H9 (cell line): Measurements from ENCODE around the gene BRF1. TPM values are rescaled to one million over a fixed set of nuclear protein-coding genes. Genes with fewer than 3 reads are reported as not detected.

ENCODE experiments used
- DNase-seq: peaks from one replicate; pipeline ENCODE4 v3.0.0-alpha.2; 2017
- H2AFZ ChIP-seq: one replicate; pipeline ENCODE4 v1.6.1; 2013; ENCODE audit warnings: mild to moderate bottlenecking, low read length, control low read depth, moderate library complexity
- H2AK5ac ChIP-seq: 2 replicates; pipeline ENCODE4 v1.6.1; 2013; ENCODE audit warnings: low read length, control low read depth, mixed read lengths; ENCODE audit not compliant: insufficient read length
- H2BK120ac ChIP-seq: one replicate; pipeline ENCODE4 v1.6.1; 2013; ENCODE audit warnings: low read depth, mild to moderate bottlenecking, low read length, control low read depth, inconsistent platforms; ENCODE audit not compliant: poor library complexity, severe bottlenecking
- H2BK12ac ChIP-seq: 2 replicates; pipeline ENCODE4 v1.6.1; 2013; ENCODE audit warnings: low read length, control low read depth, mixed read lengths, low read depth; ENCODE audit not compliant: insufficient read length
- H2BK15ac ChIP-seq: 2 replicates; pipeline ENCODE4 v1.6.1; 2013; ENCODE audit warnings: low read depth, low read length, control low read depth
- H2BK20ac ChIP-seq: one replicate; pipeline ENCODE4 v1.6.1; 2013; ENCODE audit warnings: low read depth, mild to moderate bottlenecking, low read length, control low read depth, inconsistent platforms; ENCODE audit not compliant: poor library complexity, severe bottlenecking
- H2BK5ac ChIP-seq: 2 replicates; pipeline ENCODE4 v1.6.1; 2013; ENCODE audit warnings: low read length, control low read depth, mixed read lengths; ENCODE audit not compliant: insufficient read length
- H3K14ac ChIP-seq: 2 replicates; pipeline ENCODE4 v1.6.1; 2013; ENCODE audit warnings: low read length, control low read depth; ENCODE audit not compliant: insufficient read depth
- H3K18ac ChIP-seq: 2 replicates; pipeline ENCODE4 v1.6.1; 2013; ENCODE audit warnings: low read depth, mild to moderate bottlenecking, mixed read lengths, low read length, control low read depth; ENCODE audit not compliant: insufficient read length
- H3K23ac ChIP-seq: 2 replicates; pipeline ENCODE4 v1.6.1; 2013; ENCODE audit warnings: low read length, control low read depth, mixed read lengths, low read depth; ENCODE audit not compliant: insufficient read length
- H3K23me2 ChIP-seq: 2 replicates; pipeline ENCODE4 v1.6.1; 2013; ENCODE audit warnings: low read depth, mild to moderate bottlenecking, mixed read lengths, low read length, control low read depth; ENCODE audit not compliant: insufficient read length, poor library complexity, severe bottlenecking
- H3K27ac ChIP-seq: 2 replicates; pipeline ENCODE4 v1.5.1; 2013; ENCODE audit warnings: low read length, control low read depth, mixed read lengths, low read depth; ENCODE audit not compliant: insufficient read length
- H3K27me3 ChIP-seq: 2 replicates; pipeline ENCODE4 v1.6.1; 2013; ENCODE audit warnings: low read length, control low read depth, inconsistent platforms; ENCODE audit not compliant: insufficient read depth
- H3K4ac ChIP-seq: 2 replicates; pipeline ENCODE4 v1.6.1; 2013; ENCODE audit warnings: low read depth, mild to moderate bottlenecking, control low read depth, inconsistent platforms, low read length, moderate library complexity
- H3K4me1 ChIP-seq: 2 replicates; pipeline ENCODE4 v1.6.1; 2013; ENCODE audit warnings: low read length, control low read depth, inconsistent platforms; ENCODE audit not compliant: insufficient read depth
- H3K4me2 ChIP-seq: 2 replicates; pipeline ENCODE4 v1.6.1; 2013; ENCODE audit warnings: low read length, control low read depth, mixed read lengths; ENCODE audit not compliant: insufficient read length, insufficient read depth
- H3K56ac ChIP-seq: 2 replicates; pipeline ENCODE4 v1.6.1; 2013; ENCODE audit warnings: low read depth, mild to moderate bottlenecking, mixed read lengths, low read length, control low read depth; ENCODE audit not compliant: insufficient read length
- H3K79me1 ChIP-seq: 2 replicates; pipeline ENCODE4 v1.6.1; 2013; ENCODE audit warnings: low read depth, mild to moderate bottlenecking, moderate library complexity, low read length, control low read depth, inconsistent platforms; ENCODE audit not compliant: insufficient read depth, poor library complexity, severe bottlenecking
- H3K79me2 ChIP-seq: 2 replicates; pipeline ENCODE4 v1.6.1; 2013; ENCODE audit warnings: low read length, control low read depth, inconsistent platforms; ENCODE audit not compliant: insufficient read depth
- H3K9ac ChIP-seq: 2 replicates; pipeline ENCODE4 v1.6.1; 2013; ENCODE audit warnings: low read length, control low read depth, mixed read lengths; ENCODE audit not compliant: insufficient read length; ENCODE audit errors: extremely low read depth
- H3K9me3 ChIP-seq: one replicate; pipeline ENCODE4 v1.6.1; 2013; ENCODE audit warnings: low read depth, low read length, inconsistent platforms; ENCODE audit not compliant: control insufficient read depth
- H3T11ph ChIP-seq: one replicate; pipeline ENCODE4 v1.6.1; 2013; ENCODE audit warnings: mild to moderate bottlenecking, low read length, control low read depth, inconsistent platforms
- H4K20me1 ChIP-seq: one replicate; pipeline ENCODE4 v1.6.1; 2013; ENCODE audit not compliant: control insufficient read depth, insufficient read length, insufficient read depth
- H4K5ac ChIP-seq: 2 replicates; pipeline ENCODE4 v1.6.1; 2013; ENCODE audit warnings: low read depth, mild to moderate bottlenecking, mixed read lengths, low read length, control low read depth; ENCODE audit not compliant: insufficient read length
- H4K8ac ChIP-seq: replicated peaks from 2 replicates; pipeline ENCODE4 v1.6.1; 2013; ENCODE audit warnings: low read length, control low read depth, mixed read lengths, low read depth; ENCODE audit not compliant: insufficient read length
- H4K91ac ChIP-seq: 2 replicates; pipeline ENCODE4 v1.6.1; 2013; ENCODE audit warnings: low read depth, mild to moderate bottlenecking, moderate library complexity, mixed read lengths, low read length, control low read depth; ENCODE audit not compliant: insufficient read length
- H3K27ac Mint-ChIP-seq, 3 experiments: 2 replicates in 2 of 3; 3 replicates in 1 of 3; pipeline ENCODE4 v1.8.0; 2020 to 2021; ENCODE audit warnings: mixed read lengths in 3 of 3, mild to moderate bottlenecking in 1 of 3, moderate library complexity in 1 of 3
- H3K27me3 Mint-ChIP-seq: 2 replicates; pipeline ENCODE4 v1.8.0; 2021; ENCODE audit warnings: low read depth, mild to moderate bottlenecking, moderate library complexity, mixed read lengths
- H3K36me3 Mint-ChIP-seq, 3 experiments: 2 replicates in 2 of 3; 3 replicates in 1 of 3; pipeline ENCODE4 v1.8.0; 2020 to 2021; ENCODE audit warnings: low read depth in 3 of 3, mixed read lengths in 3 of 3; ENCODE audit not compliant: insufficient read depth in 1 of 3
- H3K4me1 Mint-ChIP-seq, 2 experiments: 2 replicates each; pipeline ENCODE4 v1.8.0; 2020; ENCODE audit warnings: mixed read lengths in 2 of 2
- H3K4me3 Mint-ChIP-seq, 2 experiments: 2 replicates in 1 of 2; 3 replicates in 1 of 2; pipeline ENCODE4 v1.8.0; 2020 to 2021; ENCODE audit warnings: mild to moderate bottlenecking in 2 of 2, mixed read lengths in 2 of 2, moderate library complexity in 1 of 2
- H3K9me3 Mint-ChIP-seq, 2 experiments: 2 replicates in 1 of 2; 3 replicates in 1 of 2; pipeline ENCODE4 v1.8.0; 2020; ENCODE audit warnings: mild to moderate bottlenecking in 2 of 2, mixed read lengths in 2 of 2, moderate library complexity in 1 of 2
- CTCF ChIP-seq: fragments of 200-600 bp; sonication (generic); conservative IDR thresholded peaks from 3 replicates; pipeline ENCODE4 v1.8.0; 2021; ENCODE audit warnings: antibody characterized with exemption, mild to moderate bottlenecking
- WGBS: extraction: QIAGEN DNeasy Blood & Tissue Kit; methylation state at CpG from one replicate; pipeline ENCODE4 v1.1.7; 2013; ENCODE audit warnings: missing lambda C conversion rate, low lambda C conversion rate, mixed read lengths; ENCODE audit not compliant: insufficient read length; ENCODE audit errors: extremely low coverage; 5-methylcytosine and 5-hydroxymethylcytosine counted together
- total RNA-seq: library from RNA; stranded (reverse); gene quantifications from 2 replicates; pipeline ENCODE4 v1.2.1, GENCODE V29; 2021

Gene BRF1
- total RNA-seq, 1 experiment from 2014 or later, result 28.3 TPM

- H3K4me3 Mint-ChIP-seq, result peak overlapping the region; percentile 36 to 58; a peak in 3 of 5 replicates
- H2BK15ac ChIP-seq, result no peak overlapping the region
- no peak; the same call in 2 of the 3 replicates for TF ChIP-seq CTCF
- H2BK12ac ChIP-seq, result no peak overlapping the region
- DNase-seq, result no peak
- H4K5ac ChIP-seq, result no peak overlapping the region
- peaks cover 17 to 18% of the 10 kb centered on the region in 2 experiments for H3K4me1 Mint-ChIP-seq
- H2AK5ac ChIP-seq, result no peak overlapping the region
- H3K9ac ChIP-seq, result no peak overlapping the region
- no peak overlapping the region for H3K14ac ChIP-seq
- no peaks in the 10 kb centered on the region for H4K20me1 ChIP-seq
- WGBS, result no CpG with 5 or more reads among the region's 25 CpGs
- H3K36me3 Mint-ChIP-seq, result no peaks in the 10 kb centered on the region
- H3K79me2 ChIP-seq, result no peaks in the 10 kb centered on the region
- H2BK20ac ChIP-seq, result no peak overlapping the region
- peaks cover 45% of the 10 kb centered on the region for H3K27me3 Mint-ChIP-seq
- no peak overlapping the region for H2AFZ ChIP-seq
- H2BK120ac ChIP-seq, result no peak overlapping the region
- H3K4me2 ChIP-seq, result peak overlapping the region; percentile 35
- no peak overlapping the region for H3K27ac Mint-ChIP-seq
- H3K18ac ChIP-seq, result no peak overlapping the region
- H3K4ac ChIP-seq, result no peak overlapping the region
- H3K79me1 ChIP-seq, result no peaks in the 10 kb centered on the region
- no peaks in the 10 kb centered on the region; the same call in 1 of the 2 replicates for H3K27me3 ChIP-seq
- no peak overlapping the region for H3K23ac ChIP-seq
- no peak overlapping the region for H3T11ph ChIP-seq
- H3K9me3 ChIP-seq, result no peaks in the 10 kb centered on the region
- no peak overlapping the region for H4K91ac ChIP-seq
- no peaks in the 10 kb centered on the region; the same call in 1 of the 2 replicates for H3K4me1 ChIP-seq
- H4K8ac ChIP-seq, result no peak overlapping the region
- H3K23me2 ChIP-seq, result no peaks in the 10 kb centered on the region
- H3K9me3 Mint-ChIP-seq, result no peaks in the 10 kb centered on the region
- H3K27ac ChIP-seq, result no peak overlapping the region
- no peak overlapping the region for H3K56ac ChIP-seq
- no peak overlapping the region for H2BK5ac ChIP-seq
Observed at GRCh38 chr14:105195522-105196264, 105.1 kb downstream of the BRF1 start.
